ENCODE results near the gene ARRDC3. TPM values are rescaled to one million over a fixed set of nuclear protein-coding genes. Genes with fewer than 3 reads are reported as not detected.

ARRDC3 gene
- total and polyA plus RNA-seq, 2 donors (not counting 3 experiments of a cell fraction or from before 2014, with no cell fraction given): 12.4 to 43.1 TPM

DNA sequence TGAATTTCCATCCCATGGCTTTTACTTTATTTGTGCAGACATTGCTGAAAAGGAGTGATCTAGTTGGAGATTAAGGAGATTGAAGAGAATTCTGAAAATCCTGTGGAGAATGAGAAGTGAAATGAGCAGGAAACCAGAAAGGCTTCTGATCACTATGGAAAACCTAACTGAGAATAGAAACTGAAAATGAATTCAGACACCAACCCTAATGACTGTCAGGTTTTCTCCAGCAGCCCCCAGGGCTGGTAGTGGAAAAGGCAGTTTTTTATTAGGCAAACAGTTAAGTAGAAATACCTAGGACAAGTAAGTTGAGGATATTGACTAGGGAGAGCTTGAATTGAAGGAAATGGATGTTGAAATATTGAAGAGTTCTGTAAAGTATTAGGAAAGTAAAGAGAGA lies 14.7 kb upstream of the ARRDC3 start:
- Histone ChIP-seq H3K79me2 (ENCODE audit: control insufficient read depth, insufficient read depth, low read length) (no peaks in the 10 kb centered on the region), H4K20me1 (replicated peaks; ENCODE audit: control insufficient read depth, extremely low read depth, insufficient read depth, low read length) (no peaks in the 10 kb centered on the region), H3K9me3 (replicated peaks; ENCODE audit: control insufficient read depth, insufficient read depth, low read length) (no peaks in the 10 kb centered on the region), H3K4me3 (replicated peaks in 1 of 3; ENCODE audit: insufficient read depth in 1 of 3, low read depth in 1 of 3, low read length in 3 of 3) (no peak overlapping the region), H3K27ac (ENCODE audit: insufficient read depth, low read depth, low read length) (no peak overlapping the region), H3K9me1 (replicated peaks; ENCODE audit: control insufficient read depth, extremely low read depth, insufficient read depth, low read length) (no peaks in the 10 kb centered on the region), H2AFZ (ENCODE audit: low read depth, low read length) (no peak overlapping the region), H3K4me2 (ENCODE audit: insufficient read depth, low read length) (no peak overlapping the region), H3K36me3 (ENCODE audit: control insufficient read depth in 2 of 2, extremely low read depth in 1 of 2, insufficient read depth in 2 of 2, low read length in 2 of 2) (no peaks in the 10 kb centered on the region), H3K9ac (replicated peaks; ENCODE audit: extremely low read depth, insufficient read depth, low read length) (no peak overlapping the region), H3K27me3 (ENCODE audit: control insufficient read depth in 2 of 2, insufficient read depth in 2 of 2, low read length in 2 of 2) (no peaks in the 10 kb centered on the region), H3K4me1 (ENCODE audit: control insufficient read depth, extremely low read depth, insufficient read depth, low read length) (no peaks in the 10 kb centered on the region)
- FAIRE-seq (no peak), DNase-seq (ENCODE audit: low read depth, low spot score) (no peak)
- dilution Hi-C loops (cut with MboI; ENCODE audit: extremely low pct_ligation_motif_present, low sequenced_read_pairs) (loop anchor here (25.0 kb wide), 1 partner anchor 460 kb away; no protein-coding TSS in a partner anchor), intact Hi-C loops (cut with micrococcal nuclease) (no loop called here)
- TF ChIP-seq POLR2AphosphoS5 (IDR thresholded peaks at IDR 0.05; ENCODE audit: insufficient read depth, low read depth, low read length) (no peak), POLR2A (IDR thresholded peaks at IDR 0.05; ENCODE audit: low read depth, low read length) (no peak), FOS (IDR thresholded peaks at IDR 0.05; ENCODE audit: borderline replicate concordance, insufficient read depth, low read length) (no peak), JUN (IDR thresholded peaks at IDR 0.05; ENCODE audit: borderline replicate concordance, insufficient read depth, insufficient read length, low read depth) (no peak), EZH2 (IDR thresholded peaks at IDR 0.05; ENCODE audit: borderline replicate concordance, low read depth, low read length, severe bottlenecking) (no peak), MYC (IDR thresholded peaks at IDR 0.05; ENCODE audit: low read depth, low read length) (no peak), GATA2 (IDR thresholded peaks at IDR 0.05; ENCODE audit: insufficient read depth, insufficient read length, low read depth, low read length) (no peak)
- TF ChIP-seq, protein P1, sequence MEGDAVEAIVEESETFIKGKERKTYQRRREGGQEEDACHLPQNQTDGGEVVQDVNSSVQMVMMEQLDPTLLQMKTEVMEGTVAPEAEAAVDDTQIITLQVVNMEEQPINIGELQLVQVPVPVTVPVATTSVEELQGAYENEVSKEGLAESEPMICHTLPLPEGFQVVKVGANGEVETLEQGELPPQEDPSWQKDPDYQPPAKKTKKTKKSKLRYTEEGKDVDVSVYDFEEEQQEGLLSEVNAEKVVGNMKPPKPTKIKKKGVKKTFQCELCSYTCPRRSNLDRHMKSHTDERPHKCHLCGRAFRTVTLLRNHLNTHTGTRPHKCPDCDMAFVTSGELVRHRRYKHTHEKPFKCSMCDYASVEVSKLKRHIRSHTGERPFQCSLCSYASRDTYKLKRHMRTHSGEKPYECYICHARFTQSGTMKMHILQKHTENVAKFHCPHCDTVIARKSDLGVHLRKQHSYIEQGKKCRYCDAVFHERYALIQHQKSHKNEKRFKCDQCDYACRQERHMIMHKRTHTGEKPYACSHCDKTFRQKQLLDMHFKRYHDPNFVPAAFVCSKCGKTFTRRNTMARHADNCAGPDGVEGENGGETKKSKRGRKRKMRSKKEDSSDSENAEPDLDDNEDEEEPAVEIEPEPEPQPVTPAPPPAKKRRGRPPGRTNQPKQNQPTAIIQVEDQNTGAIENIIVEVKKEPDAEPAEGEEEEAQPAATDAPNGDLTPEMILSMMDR (IDR thresholded peaks at IDR 0.05; ENCODE audit: extremely low read depth in 1 of 2, insufficient read depth in 1 of 2, low read depth in 1 of 2, low read length in 2 of 2): no peak
- TF ChIP-seq, protein P2, sequence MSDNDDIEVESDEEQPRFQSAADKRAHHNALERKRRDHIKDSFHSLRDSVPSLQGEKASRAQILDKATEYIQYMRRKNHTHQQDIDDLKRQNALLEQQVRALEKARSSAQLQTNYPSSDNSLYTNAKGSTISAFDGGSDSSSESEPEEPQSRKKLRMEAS (IDR thresholded peaks at IDR 0.05; ENCODE audit: insufficient read depth, insufficient read length): no peak
- ChIA-PET POLR2A (no interaction called here), CTCF (interaction anchor here (1.2 to 2.8 kb wide), 3 partner anchors 13 to 22 kb away, joined by 3 to 10 read pairs (median 4); no protein-coding TSS in a partner anchor)
- BruUV-seq (replicated peaks): no TSS peak
